WTC11 (cell line): ENCODE data around the gene SLC39A13. TPM values are rescaled to one million over a fixed set of nuclear protein-coding genes. Genes with fewer than 3 reads are reported as not detected.

Source experiments
- ATAC-seq: fragments of 200-7000 bp; cut with Tn5 transposase; 2 replicates; pipeline ENCODE4 v1.10.0; 2021; ENCODE audit warnings: mild to moderate bottlenecking, moderate library complexity
- CTCF ChIA-PET: fragments of 300-600 bp; sonication (Branson Sonifier 250); formaldehyde crosslinking; loops from one replicate; lab custom pipeline; 2021; ENCODE audit warnings: antibody characterized with exemption; lab: Charles Lee
- POLR2A ChIA-PET: fragments of 350-600 bp; sonication (Branson Sonifier 250); formaldehyde crosslinking; loops from one replicate; lab custom pipeline; 2021; ENCODE audit warnings: antibody characterized with exemption; lab: Charles Lee
- DNase-seq: peaks from one replicate; pipeline ENCODE4 v3.0.0; 2021; ENCODE audit warnings: low spot score
- H3K27ac Mint-ChIP-seq: 2 replicates; pipeline ENCODE4 v1.8.0; 2021; ENCODE audit warnings: mixed read lengths
- H3K27me3 Mint-ChIP-seq: 2 replicates; pipeline ENCODE4 v1.8.0; 2021; ENCODE audit warnings: low read depth, mild to moderate bottlenecking, moderate library complexity, mixed read lengths
- H3K36me3 Mint-ChIP-seq: 2 replicates; pipeline ENCODE4 v1.8.0; 2021; ENCODE audit warnings: mixed read lengths
- H3K4me1 Mint-ChIP-seq: 2 replicates; pipeline ENCODE4 v1.8.0; 2022; ENCODE audit warnings: mixed read lengths
- H3K4me3 Mint-ChIP-seq: 2 replicates; pipeline ENCODE4 v1.8.0; 2021; ENCODE audit warnings: mild to moderate bottlenecking, moderate library complexity, mixed read lengths
- H3K9me3 Mint-ChIP-seq: 2 replicates; pipeline ENCODE4 v1.8.0; 2021; ENCODE audit warnings: mixed read lengths
- CBFB ChIP-seq: sonication (generic); formaldehyde crosslinking; IDR thresholded peaks from 2 replicates; pipeline ENCODE4 v1.8.1; 2022; ENCODE audit warnings: mild to moderate bottlenecking, low read depth, missing genetic modification reagents
- E2F1 ChIP-seq: sonication (generic); formaldehyde crosslinking; IDR thresholded peaks from 2 replicates; pipeline ENCODE4 v1.8.0; 2022; ENCODE audit warnings: mild to moderate bottlenecking, missing genetic modification reagents
- ELF4 ChIP-seq: sonication (generic); formaldehyde crosslinking; IDR thresholded peaks from 2 replicates; pipeline ENCODE4 v1.8.1; 2022; ENCODE audit warnings: low read depth, mild to moderate bottlenecking, moderate library complexity, missing genetic modification reagents
- ERG ChIP-seq: fragments of 250-450 bp; sonication (Bioruptor Pico); IDR thresholded peaks from 2 replicates; pipeline ENCODE4 v1.8.0; 2021; ENCODE audit warnings: mild to moderate bottlenecking
- ESRRA ChIP-seq: sonication (generic); formaldehyde crosslinking; IDR thresholded peaks from 2 replicates; pipeline ENCODE4 v1.8.1; 2022; ENCODE audit warnings: mild to moderate bottlenecking, missing genetic modification reagents, borderline replicate concordance
- FOXJ3 ChIP-seq: sonication (generic); formaldehyde crosslinking; IDR thresholded peaks from 2 replicates; pipeline ENCODE4 v1.9.0; 2021; ENCODE audit warnings: missing genetic modification reagents, mild to moderate bottlenecking, borderline replicate concordance
- GRHL2 ChIP-seq: fragments of 250-450 bp; sonication (Bioruptor Pico); IDR thresholded peaks from 2 replicates; pipeline ENCODE4 v1.8.0; 2022; ENCODE audit warnings: mild to moderate bottlenecking, moderate library complexity; ENCODE audit not compliant: insufficient replicate concordance, severe bottlenecking
- JUN ChIP-seq: sonication (generic); formaldehyde crosslinking; IDR thresholded peaks from 2 replicates; pipeline ENCODE4 v1.8.0; 2023; ENCODE audit warnings: mild to moderate bottlenecking, missing genetic modification reagents
- OVOL2 ChIP-seq: fragments of 250-450 bp; sonication (Bioruptor Pico); IDR thresholded peaks from 2 replicates; pipeline ENCODE4 v1.9.0; 2021; ENCODE audit warnings: mild to moderate bottlenecking, borderline replicate concordance
- PREB ChIP-seq: sonication (generic); formaldehyde crosslinking; IDR thresholded peaks from 2 replicates; pipeline ENCODE4 v1.8.1; 2022; ENCODE audit warnings: mild to moderate bottlenecking, missing genetic modification reagents, moderate library complexity, borderline replicate concordance
- SMAD3 ChIP-seq: sonication (generic); formaldehyde crosslinking; IDR thresholded peaks from 2 replicates; pipeline ENCODE4 v1.8.0; 2022; ENCODE audit warnings: missing genetic modification reagents, mild to moderate bottlenecking, borderline replicate concordance
- SOX15 ChIP-seq: fragments of 250-450 bp; sonication (Bioruptor Pico); IDR thresholded peaks from 2 replicates; pipeline ENCODE4 v1.9.0; 2021; ENCODE audit warnings: mild to moderate bottlenecking
- TEAD4 ChIP-seq: sonication (generic); formaldehyde crosslinking; IDR thresholded peaks from 2 replicates; pipeline ENCODE4 v1.8.0; 2022; ENCODE audit warnings: mild to moderate bottlenecking, missing genetic modification reagents
- ZMAT4 ChIP-seq: fragments of 250-450 bp; sonication (Bioruptor Pico); IDR thresholded peaks from 2 replicates; pipeline ENCODE4 v1.9.0; 2021; ENCODE audit warnings: mild to moderate bottlenecking
- ZNF263 ChIP-seq: sonication (generic); formaldehyde crosslinking; IDR thresholded peaks from 2 replicates; pipeline ENCODE4 v1.8.1; 2022; ENCODE audit warnings: low read depth, mild to moderate bottlenecking, moderate library complexity, missing genetic modification reagents
- ZNF317 ChIP-seq: sonication (generic); formaldehyde crosslinking; IDR thresholded peaks from 2 replicates; pipeline ENCODE4 v1.8.1; 2023; ENCODE audit warnings: low read depth, mild to moderate bottlenecking, moderate library complexity, missing genetic modification reagents, borderline replicate concordance
- ZNF425 ChIP-seq: fragments of 250-450 bp; sonication (Bioruptor Pico); conservative IDR thresholded peaks from 2 replicates; pipeline ENCODE4 v1.9.0; 2021; ENCODE audit warnings: mild to moderate bottlenecking
- ZNF512 ChIP-seq: sonication (generic); formaldehyde crosslinking; IDR thresholded peaks from 2 replicates; pipeline ENCODE4 v1.8.1; 2022; ENCODE audit warnings: missing genetic modification reagents, borderline replicate concordance
- ZNF532 ChIP-seq: fragments of 250-450 bp; sonication (Bioruptor Pico); IDR thresholded peaks from 2 replicates; pipeline ENCODE4 v1.9.0; 2021; ENCODE audit warnings: mild to moderate bottlenecking, borderline replicate concordance
- total RNA-seq: library from RNA; stranded (reverse); gene quantifications from 3 replicates; pipeline ENCODE4 v1.2.3, GENCODE V29; 2021

SLC39A13 gene
- total RNA-seq, 1 experiment from 2014 or later, result 38.2 TPM

GRCh38 chr11:47436726-47437125, 28.3 kb downstream of the SLC39A13 start:
- Mint-ChIP-seq H3K4me1 (no peaks in the 10 kb centered on the region), H3K9me3 (no peaks in the 10 kb centered on the region), H3K4me3 (no peak overlapping the region), H3K36me3 (no peaks in the 10 kb centered on the region), H3K27me3 (no peaks in the 10 kb centered on the region), H3K27ac (no peak overlapping the region)
- ChIA-PET POLR2A (no interaction called here), CTCF (interaction anchor here (0.6 to 1.5 kb wide), 2 partner anchors 17 to 26 kb away, joined by 3 to 4 read pairs; no protein-coding TSS in a partner anchor)
- no peak for TF ChIP-seq ZNF532
- no peak for TF ChIP-seq SOX15 (CRISPR knock-in tag)
- no peak for TF ChIP-seq ZNF425 (CRISPR knock-in tag)
- no peak for TF ChIP-seq CBFB (CRISPR knock-in tag)
- no peak for TF ChIP-seq TEAD4 (CRISPR knock-in tag)
- TF ChIP-seq ZNF317 (CRISPR knock-in tag), result no peak
- no peak for TF ChIP-seq GRHL2 (CRISPR knock-in tag)
- TF ChIP-seq ELF4 (CRISPR knock-in tag), result no peak
- TF ChIP-seq PREB, result no peak
- TF ChIP-seq ZNF263, result no peak
- TF ChIP-seq E2F1 (CRISPR knock-in tag), result no peak
- no peak for TF ChIP-seq ZNF512 (CRISPR knock-in tag)
- TF ChIP-seq JUN (CRISPR knock-in tag), result no peak
- TF ChIP-seq ZMAT4, result no peak
- no peak for TF ChIP-seq OVOL2 (CRISPR knock-in tag)
- no peak for TF ChIP-seq FOXJ3 (CRISPR knock-in tag)
- TF ChIP-seq SMAD3 (CRISPR knock-in tag), result no peak
- no peak for TF ChIP-seq ERG (CRISPR knock-in tag)
- no peak for TF ChIP-seq ESRRA (CRISPR knock-in tag)
- DNase-seq (no peak), ATAC-seq (no peak)
